HepG2 (cell line): ENCODE measurements around the gene THOC5. TPM values are rescaled to one million over a fixed set of nuclear protein-coding genes. Genes with fewer than 3 reads are reported as not detected.

Experiments used
- ATRX ChIP-seq: sonication (generic); formaldehyde crosslinking; IDR thresholded peaks from 2 replicates; pipeline ENCODE4 v1.4.0; 2020; ENCODE audit warnings: missing genetic modification reagents, borderline replicate concordance
- DNMT1 ChIP-seq: sonication (generic); formaldehyde crosslinking; IDR thresholded peaks from 2 replicates; pipeline ENCODE4 v1.5.1; 2020; ENCODE audit warnings: mild to moderate bottlenecking, missing genetic modification reagents
- HDAC6 ChIP-seq: fragments of 200-600 bp; sonication (generic); IDR thresholded peaks from 2 replicates; pipeline ENCODE4 v1.7.0; 2017; ENCODE audit warnings: mild to moderate bottlenecking, antibody characterized with exemption, low read length, low read depth
- HMG20B ChIP-seq: conservative IDR thresholded peaks from 2 replicates; pipeline ENCODE4 v1.6.1; 2016; ENCODE audit warnings: missing genetic modification reagents, missing compliant biosample characterization
- KLF9 ChIP-seq: IDR thresholded peaks from 2 replicates; pipeline ENCODE4 v1.6.1; 2016; ENCODE audit warnings: low read depth
- MIER3 ChIP-seq: IDR thresholded peaks from 2 replicates; pipeline ENCODE4 v1.6.1; 2016; ENCODE audit warnings: missing compliant biosample characterization, borderline replicate concordance
- MTF2 ChIP-seq: sonication (generic); formaldehyde crosslinking; IDR thresholded peaks from 2 replicates; pipeline ENCODE4 v1.5.0; 2020; ENCODE audit warnings: missing genetic modification reagents, borderline replicate concordance
- PTBP1 ChIP-seq: fragments of 200-400 bp; formaldehyde crosslinking; IDR thresholded peaks from 2 replicates; pipeline ENCODE4 v1.6.1; 2018; ENCODE audit warnings: low read length, low read depth; ENCODE audit not compliant: poor library complexity, severe bottlenecking
- REXO4 ChIP-seq: sonication (generic); formaldehyde crosslinking; IDR thresholded peaks from 2 replicates; pipeline ENCODE4 v1.8.0; 2022; ENCODE audit warnings: missing genetic modification reagents, mild to moderate bottlenecking, borderline replicate concordance
- SALL1 ChIP-seq: sonication (generic); formaldehyde crosslinking; IDR thresholded peaks from 2 replicates; pipeline ENCODE4 v1.8.0; 2022; ENCODE audit warnings: mild to moderate bottlenecking, missing genetic modification reagents
- SMAD9 ChIP-seq: sonication (generic); formaldehyde crosslinking; IDR thresholded peaks from 2 replicates; pipeline ENCODE4 v1.5.1; 2020; ENCODE audit warnings: mild to moderate bottlenecking, missing genetic modification reagents
- SRF ChIP-seq: IDR thresholded peaks from 2 replicates; pipeline ENCODE4 v1.6.1; 2011; ENCODE audit warnings: mild to moderate bottlenecking, low read depth, low read length, moderate library complexity
- U2AF1 ChIP-seq: fragments of 200-400 bp; formaldehyde crosslinking; optimal IDR thresholded peaks from 2 replicates; pipeline ENCODE3; 2017; ENCODE audit warnings: mild to moderate bottlenecking, low read depth, low read length
- ZBTB3 ChIP-seq: sonication (generic); formaldehyde crosslinking; IDR thresholded peaks from 2 replicates; pipeline ENCODE4 v1.4.0; 2020; ENCODE audit warnings: low read depth, mild to moderate bottlenecking, moderate library complexity, missing genetic modification reagents, borderline replicate concordance
- ZFP36 ChIP-seq: fragments of 150-350 bp; IDR thresholded peaks from 2 replicates; pipeline ENCODE4 v1.6.1; 2018; ENCODE audit warnings: borderline replicate concordance, low read length, low read depth; ENCODE audit not compliant: partially characterized antibody
- ZNF253 ChIP-seq: sonication (generic); formaldehyde crosslinking; IDR thresholded peaks from 2 replicates; pipeline ENCODE4 v1.8.0; 2022; ENCODE audit warnings: mild to moderate bottlenecking, missing genetic modification reagents, borderline replicate concordance
- ZNF44 ChIP-seq: sonication (generic); formaldehyde crosslinking; IDR thresholded peaks from 2 replicates; pipeline ENCODE4 v1.5.1; 2020; ENCODE audit warnings: mild to moderate bottlenecking, missing genetic modification reagents
- ZNF615 ChIP-seq: sonication (generic); formaldehyde crosslinking; IDR thresholded peaks from 2 replicates; pipeline ENCODE4 v1.5.0; 2020; ENCODE audit warnings: mild to moderate bottlenecking, missing genetic modification reagents, borderline replicate concordance
- polyA plus RNA-seq, 8 experiments: library from polyadenylated mRNA; depleted of rRNA in 3 of 8; stranded (reverse) in 7 of 8; unstranded in 1 of 8; fragments of >200 nt; fragmentation: Illumina TruSeq in 4 of 8; extraction: Trizol in 4 of 8; gene quantifications; 2 replicates each; pipeline versions ENCODE4 v1.2.1 to v1.2.3, GENCODE V29; 2011 to 2016; ENCODE audit warnings: low read depth in 4 of 8, missing spikeins in 1 of 8, mixed read lengths in 1 of 8; ENCODE audit not compliant: insufficient read depth in 1 of 8
- total RNA-seq, 5 experiments: library from RNA; depleted of rRNA; stranded (reverse); fragments of >200 nt; fragmentation: Illumina TruSeq; extraction: Trizol; gene quantifications; 2 replicates each; pipeline ENCODE4 v1.2.3, GENCODE V29; 2016; ENCODE audit warnings: low read depth in 1 of 5
- TF ChIP-seq, protein P1 (sequence below): sonication (generic); formaldehyde crosslinking; IDR thresholded peaks from 2 replicates; pipeline ENCODE4 v1.4.0; 2020; ENCODE audit warnings: missing genetic modification reagents, low read depth, mild to moderate bottlenecking, borderline replicate concordance
- TF ChIP-seq, protein P2 (sequence below): sonication (generic); formaldehyde crosslinking; conservative IDR thresholded peaks from 2 replicates; pipeline ENCODE4 v1.4.0; 2020; ENCODE audit warnings: missing genetic modification reagents
- TF ChIP-seq, protein P3 (sequence below): sonication (generic); formaldehyde crosslinking; IDR thresholded peaks from 2 replicates; pipeline ENCODE4 v1.4.0; 2020; ENCODE audit warnings: missing genetic modification reagents
- TF ChIP-seq, protein P4 (sequence below): fragments of 450-650 bp; IDR thresholded peaks from 2 replicates; pipeline ENCODE4 v1.6.1; 2017; ENCODE audit warnings: mild to moderate bottlenecking

THOC5 gene
- total and polyA plus RNA-seq, 2 of the 13 experiments (the other 11 are each of a cell fraction or from before 2014, with no cell fraction given): 45.8 to 46.7 TPM

DNA sequence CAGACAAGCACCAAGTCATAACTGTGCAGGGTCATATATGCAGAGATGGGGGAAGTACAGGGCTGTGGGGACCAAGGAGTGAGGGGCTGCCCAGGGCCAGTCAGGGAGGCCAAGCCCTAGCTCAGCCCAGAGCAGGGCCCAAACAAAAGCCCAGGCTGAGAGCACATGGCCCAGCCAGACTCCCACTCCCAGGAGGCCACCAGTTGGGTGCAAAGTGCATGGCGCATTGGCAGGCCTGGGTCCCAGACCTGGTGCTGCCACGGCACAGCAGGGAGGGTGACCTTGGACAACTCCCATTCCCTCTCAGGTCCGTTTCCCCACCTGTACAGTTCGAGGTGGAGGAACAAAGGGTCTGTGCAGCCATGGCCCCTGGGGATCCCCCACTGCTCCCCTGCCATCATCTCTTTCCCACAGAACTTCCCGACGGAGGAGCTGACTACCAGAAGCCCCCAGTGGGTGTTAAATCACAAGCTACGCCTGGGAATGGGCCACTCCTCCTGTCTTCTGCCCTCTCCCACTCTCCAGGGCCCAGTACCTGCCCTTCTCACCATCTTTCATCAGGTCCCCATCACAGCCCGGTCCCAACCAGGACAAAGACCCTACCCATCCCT lies 26.7 kb upstream of the THOC5 start (continued):
- TF ChIP-seq PTBP1: no peak
- no peak for TF ChIP-seq MTF2 (CRISPR knock-in tag)
- TF ChIP-seq ZNF253: no peak
- TF ChIP-seq REXO4 (CRISPR knock-in tag): no peak
- peak; percentile 95 for TF ChIP-seq SALL1
- TF ChIP-seq, protein P1, sequence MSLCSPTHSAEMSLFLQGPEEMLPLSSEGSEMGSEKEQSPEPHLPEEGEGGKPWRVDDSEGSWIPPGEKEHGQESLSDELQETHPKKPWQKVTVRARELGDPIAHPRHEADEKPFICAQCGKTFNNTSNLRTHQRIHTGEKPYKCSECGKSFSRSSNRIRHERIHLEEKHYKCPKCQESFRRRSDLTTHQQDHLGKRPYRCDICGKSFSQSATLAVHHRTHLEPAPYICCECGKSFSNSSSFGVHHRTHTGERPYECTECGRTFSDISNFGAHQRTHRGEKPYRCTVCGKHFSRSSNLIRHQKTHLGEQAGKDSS (CRISPR knock-in tag): peak; percentile 96
- TF ChIP-seq SMAD9 (CRISPR knock-in tag): peak; percentile 49; the same call in 1 of the 2 replicates
- no peak for TF ChIP-seq ATRX (CRISPR knock-in tag)
- TF ChIP-seq HMG20B (CRISPR knock-in tag): no peak; the same call in 1 of the 2 replicates
- TF ChIP-seq MIER3 (CRISPR knock-in tag): peak; percentile 58; the same call in 1 of the 2 replicates
- TF ChIP-seq SRF: no peak
- TF ChIP-seq DNMT1: no peak
- no peak for TF ChIP-seq U2AF1
- TF ChIP-seq, protein P2, sequence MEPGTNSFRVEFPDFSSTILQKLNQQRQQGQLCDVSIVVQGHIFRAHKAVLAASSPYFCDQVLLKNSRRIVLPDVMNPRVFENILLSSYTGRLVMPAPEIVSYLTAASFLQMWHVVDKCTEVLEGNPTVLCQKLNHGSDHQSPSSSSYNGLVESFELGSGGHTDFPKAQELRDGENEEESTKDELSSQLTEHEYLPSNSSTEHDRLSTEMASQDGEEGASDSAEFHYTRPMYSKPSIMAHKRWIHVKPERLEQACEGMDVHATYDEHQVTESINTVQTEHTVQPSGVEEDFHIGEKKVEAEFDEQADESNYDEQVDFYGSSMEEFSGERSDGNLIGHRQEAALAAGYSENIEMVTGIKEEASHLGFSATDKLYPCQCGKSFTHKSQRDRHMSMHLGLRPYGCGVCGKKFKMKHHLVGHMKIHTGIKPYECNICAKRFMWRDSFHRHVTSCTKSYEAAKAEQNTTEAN (CRISPR knock-in tag): peak; percentile 49
- TF ChIP-seq ZFP36: no peak
- TF ChIP-seq ZBTB3 (CRISPR knock-in tag): no peak
- TF ChIP-seq, protein P3, sequence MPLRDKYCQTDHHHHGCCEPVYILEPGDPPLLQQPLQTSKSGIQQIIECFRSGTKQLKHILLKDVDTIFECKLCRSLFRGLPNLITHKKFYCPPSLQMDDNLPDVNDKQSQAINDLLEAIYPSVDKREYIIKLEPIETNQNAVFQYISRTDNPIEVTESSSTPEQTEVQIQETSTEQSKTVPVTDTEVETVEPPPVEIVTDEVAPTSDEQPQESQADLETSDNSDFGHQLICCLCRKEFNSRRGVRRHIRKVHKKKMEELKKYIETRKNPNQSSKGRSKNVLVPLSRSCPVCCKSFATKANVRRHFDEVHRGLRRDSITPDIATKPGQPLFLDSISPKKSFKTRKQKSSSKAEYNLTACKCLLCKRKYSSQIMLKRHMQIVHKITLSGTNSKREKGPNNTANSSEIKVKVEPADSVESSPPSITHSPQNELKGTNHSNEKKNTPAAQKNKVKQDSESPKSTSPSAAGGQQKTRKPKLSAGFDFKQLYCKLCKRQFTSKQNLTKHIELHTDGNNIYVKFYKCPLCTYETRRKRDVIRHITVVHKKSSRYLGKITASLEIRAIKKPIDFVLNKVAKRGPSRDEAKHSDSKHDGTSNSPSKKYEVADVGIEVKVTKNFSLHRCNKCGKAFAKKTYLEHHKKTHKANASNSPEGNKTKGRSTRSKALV: no peak
- TF ChIP-seq KLF9 (CRISPR knock-in tag): no peak
- no peak for TF ChIP-seq HDAC6
- TF ChIP-seq ZNF44 (CRISPR knock-in tag): no peak
- TF ChIP-seq ZNF615 (CRISPR knock-in tag): 0 out of 2 replicates have a peak, but pooled peaks have one; percentile 39
- TF ChIP-seq, protein P4, sequence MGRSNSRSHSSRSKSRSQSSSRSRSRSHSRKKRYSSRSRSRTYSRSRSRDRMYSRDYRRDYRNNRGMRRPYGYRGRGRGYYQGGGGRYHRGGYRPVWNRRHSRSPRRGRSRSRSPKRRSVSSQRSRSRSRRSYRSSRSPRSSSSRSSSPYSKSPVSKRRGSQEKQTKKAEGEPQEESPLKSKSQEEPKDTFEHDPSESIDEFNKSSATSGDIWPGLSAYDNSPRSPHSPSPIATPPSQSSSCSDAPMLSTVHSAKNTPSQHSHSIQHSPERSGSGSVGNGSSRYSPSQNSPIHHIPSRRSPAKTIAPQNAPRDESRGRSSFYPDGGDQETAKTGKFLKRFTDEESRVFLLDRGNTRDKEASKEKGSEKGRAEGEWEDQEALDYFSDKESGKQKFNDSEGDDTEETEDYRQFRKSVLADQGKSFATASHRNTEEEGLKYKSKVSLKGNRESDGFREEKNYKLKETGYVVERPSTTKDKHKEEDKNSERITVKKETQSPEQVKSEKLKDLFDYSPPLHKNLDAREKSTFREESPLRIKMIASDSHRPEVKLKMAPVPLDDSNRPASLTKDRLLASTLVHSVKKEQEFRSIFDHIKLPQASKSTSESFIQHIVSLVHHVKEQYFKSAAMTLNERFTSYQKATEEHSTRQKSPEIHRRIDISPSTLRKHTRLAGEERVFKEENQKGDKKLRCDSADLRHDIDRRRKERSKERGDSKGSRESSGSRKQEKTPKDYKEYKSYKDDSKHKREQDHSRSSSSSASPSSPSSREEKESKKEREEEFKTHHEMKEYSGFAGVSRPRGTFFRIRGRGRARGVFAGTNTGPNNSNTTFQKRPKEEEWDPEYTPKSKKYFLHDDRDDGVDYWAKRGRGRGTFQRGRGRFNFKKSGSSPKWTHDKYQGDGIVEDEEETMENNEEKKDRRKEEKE: no peak
